HCT116 (cell line): ENCODE measurements around the gene NKPD1. TPM values are rescaled to one million over a fixed set of nuclear protein-coding genes. Genes with fewer than 3 reads are reported as not detected.

Source experiments
- ATAC-seq: fragments of 200-7000 bp; cut with Tn5 transposase; 2 replicates; pipeline ENCODE4 v1.9.1; 2020; ENCODE audit warnings: mild to moderate bottlenecking, moderate library complexity
- BruUV-seq: library from RNA; stranded (reverse); fragments of 400-500 nt; replicated peaks from 2 replicates; lab custom pipeline; 2021; lab: Mats Ljungman, UMichigan
- CTCF ChIA-PET: fragments of 300-600 bp; sonication (Branson Sonifier 250); formaldehyde crosslinking; loops from one replicate; lab custom pipeline; 2021; ENCODE audit warnings: antibody characterized with exemption; lab: Charles Lee
- POLR2A ChIA-PET: fragments of 300-600, 350-600 bp; sonication (Branson Sonifier 250); formaldehyde crosslinking; loops from one replicate; lab custom pipeline; 2021; ENCODE audit warnings: antibody characterized with exemption; lab: Charles Lee
- RAD21 ChIA-PET, 2 experiments: fragments of 300-600 bp; sonication (Branson Sonifier 250); formaldehyde crosslinking; loops; one replicate each; lab custom pipeline; 2023; ENCODE audit warnings: low total read pairs in 2 of 2; ENCODE audit not compliant: uncharacterized antibody in 2 of 2, unreplicated experiment in 2 of 2, low non-redundant PET in 1 of 2; lab: Charles Lee
- DNase-seq: peaks from one replicate; pipeline ENCODE4 v3.0.0-alpha.2; 2010; ENCODE audit warnings: low read depth, low spot score
- H2AFZ ChIP-seq: fragments of 200-600 bp; shearing (Covaris generic), sonication (generic); 2 replicates; pipeline ENCODE4 v1.6.1; 2017; ENCODE audit warnings: low read depth, mixed run types, mixed read lengths, antibody characterized with exemption, low read length; ENCODE audit not compliant: poor library complexity, severe bottlenecking
- H3K27ac ChIP-seq: 2 replicates; pipeline ENCODE4 v1.5.1; 2012; ENCODE audit warnings: low read depth, low read length
- H3K27me3 ChIP-seq: fragments of 200-600 bp; sonication (generic); 2 replicates; pipeline ENCODE4 v1.6.1; 2016; ENCODE audit warnings: mixed run types, low read length, mixed read lengths; ENCODE audit not compliant: insufficient read depth
- H3K36me3 ChIP-seq, 2 experiments: fragments of 200-500 bp in 1 of 2; fragments of 200-600 bp in 1 of 2; sonication (Bioruptor generic) in 1 of 2; sonication (generic) in 1 of 2; 2 replicates each; pipeline versions ENCODE4 v1.5.1 to v1.6.1; 2014 to 2016; ENCODE audit warnings: low read length in 2 of 2, inconsistent platforms in 1 of 2, mixed read lengths in 1 of 2, mixed run types in 1 of 2; ENCODE audit not compliant: insufficient read depth in 2 of 2, control insufficient read depth in 1 of 2
- H3K4me1 ChIP-seq, 2 experiments: fragments of 200-600 bp in 1 of 2; sonication (generic) in 1 of 2; 2 replicates each; pipeline versions ENCODE4 v1.5.1 to v1.6.1; 2012 to 2017; ENCODE audit warnings: low read length in 2 of 2, inconsistent platforms in 1 of 2, mild to moderate bottlenecking in 1 of 2, mixed read lengths in 1 of 2, mixed run types in 1 of 2, moderate library complexity in 1 of 2; ENCODE audit not compliant: insufficient read depth in 2 of 2, control insufficient read depth in 1 of 2
- H3K4me2 ChIP-seq: fragments of 200-600 bp; sonication (generic); 2 replicates; pipeline ENCODE4 v1.6.1; 2017; ENCODE audit warnings: mixed run types, low read length, mixed read lengths
- H3K4me3 ChIP-seq, 2 experiments: fragments of 200-600 bp in 1 of 2; sonication (generic) in 1 of 2; replicated peaks in 1 of 2; 2 replicates each; pipeline ENCODE4 v1.5.1; 2011 to 2016; ENCODE audit warnings: low read length in 2 of 2, control low read depth in 1 of 2, low read depth in 1 of 2, mild to moderate bottlenecking in 1 of 2, mixed read lengths in 1 of 2, mixed run types in 1 of 2
- H3K79me2 ChIP-seq: fragments of 200-600 bp; sonication (generic); 2 replicates; pipeline ENCODE4 v1.6.1; 2017; ENCODE audit warnings: mild to moderate bottlenecking, mixed run types, low read length, moderate library complexity, mixed read lengths; ENCODE audit not compliant: insufficient read depth
- H3K9ac ChIP-seq: fragments of 200-600 bp; sonication (generic); 2 replicates; pipeline ENCODE4 v1.6.1; 2016; ENCODE audit warnings: low read length, mixed read lengths
- H3K9me2 ChIP-seq: fragments of 200-600 bp; sonication (generic), shearing (Covaris generic); 2 replicates; pipeline ENCODE4 v1.6.1; 2017; ENCODE audit warnings: mixed run types, mild to moderate bottlenecking, moderate library complexity; ENCODE audit not compliant: insufficient read depth
- H3K9me3 ChIP-seq, 2 experiments: fragments of 200-500 bp in 1 of 2; fragments of 200-600 bp in 1 of 2; sonication (Bioruptor generic) in 1 of 2; sonication (generic) in 1 of 2; 2 replicates each; pipeline ENCODE4 v1.6.1; 2014 to 2017; ENCODE audit warnings: low read length in 2 of 2, mixed read lengths in 2 of 2, inconsistent platforms in 1 of 2, low read depth in 1 of 2, mild to moderate bottlenecking in 1 of 2, mixed run types in 1 of 2, moderate library complexity in 1 of 2; ENCODE audit not compliant: control insufficient read depth in 1 of 2, insufficient read depth in 1 of 2
- H4K20me1 ChIP-seq: fragments of 200-600 bp; sonication (generic), shearing (Covaris generic); 2 replicates; pipeline ENCODE4 v1.6.1; 2017; ENCODE audit warnings: mixed run types, mild to moderate bottlenecking, moderate library complexity; ENCODE audit not compliant: insufficient read depth
- ATF3 ChIP-seq: IDR thresholded peaks from 2 replicates; pipeline ENCODE4 v1.6.1; 2012
- EZH2phosphoT487 ChIP-seq: fragments of 200-600 bp; IDR thresholded peaks from 2 replicates; pipeline ENCODE4 v1.6.1; 2018; ENCODE audit warnings: antibody characterized with exemption, borderline replicate concordance
- POLR2AphosphoS5 ChIP-seq: IDR thresholded peaks from 2 replicates; pipeline ENCODE4 v1.6.1; 2011; ENCODE audit warnings: mild to moderate bottlenecking, low read depth, low read length, moderate library complexity
- SIN3A ChIP-seq: IDR thresholded peaks from 2 replicates; pipeline ENCODE4 v1.6.1; 2012; ENCODE audit warnings: low read depth
- TCF7L2 ChIP-seq: IDR thresholded peaks from 2 replicates; pipeline ENCODE4 v1.7.0; 2011; ENCODE audit warnings: borderline replicate concordance, inconsistent platforms; ENCODE audit not compliant: insufficient read depth, insufficient read length; ENCODE audit errors: extremely low read depth
- ZBTB33 ChIP-seq: IDR thresholded peaks from 2 replicates; pipeline ENCODE4 v1.6.1; 2011; ENCODE audit warnings: mild to moderate bottlenecking, low read length, moderate library complexity; ENCODE audit not compliant: insufficient replicate concordance; ENCODE audit errors: extremely low read depth
- ZFX ChIP-seq: fragments of 450-650 bp; IDR thresholded peaks from 2 replicates; pipeline ENCODE4 v1.6.1; 2017
- intact Hi-C: fragments of 100-400 bp; cut with micrococcal nuclease; formaldehyde crosslinking; loops from 2 replicates; pipeline ENCODE4 v1.10.0; 2022
- total RNA-seq: library from RNA; stranded (reverse); gene quantifications from one replicate; pipeline ENCODE4 v1.2.1, GENCODE V29; 2021; ENCODE audit not compliant: unreplicated experiment
- TF ChIP-seq, protein P1 (sequence below): IDR thresholded peaks from 2 replicates; pipeline ENCODE4 v1.6.1; 2012; ENCODE audit warnings: low read depth

Gene NKPD1
- total RNA-seq, 1 experiment from 2014 or later: 0.64 TPM

DNA sequence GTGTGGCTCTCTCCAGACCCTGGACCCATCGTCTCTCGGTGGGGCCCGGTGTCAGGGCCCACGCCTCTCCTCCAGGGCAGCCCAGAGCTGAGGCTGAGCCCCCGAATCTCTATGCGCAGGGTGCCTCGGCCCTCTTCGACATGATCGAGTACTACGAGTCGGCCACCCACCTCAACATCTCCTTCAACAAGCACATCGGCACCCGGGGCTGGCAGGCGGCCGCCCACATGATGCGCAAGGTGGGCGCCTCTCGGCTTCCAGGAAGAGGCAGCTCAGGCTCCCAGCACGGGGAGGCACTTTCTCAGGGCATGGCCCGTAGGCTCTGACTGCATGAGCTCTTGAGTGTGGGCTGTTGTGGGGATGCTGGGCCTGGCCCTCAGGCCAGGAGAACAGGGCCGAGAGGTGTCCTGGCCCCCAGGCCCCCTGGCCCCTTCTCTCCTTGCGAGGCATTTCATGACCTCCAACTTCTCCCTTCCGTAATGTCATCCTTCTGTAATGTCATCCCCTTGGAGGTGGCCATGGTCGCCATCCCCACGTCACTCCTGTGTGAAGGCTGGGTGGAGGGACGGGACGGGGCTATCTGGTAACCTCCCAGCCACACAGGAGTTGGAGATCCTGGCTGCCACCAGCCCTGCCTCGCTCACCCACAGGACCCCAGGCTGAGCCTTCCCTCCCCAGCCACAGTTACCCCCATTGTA is 19.4 kb downstream of the NKPD1 start:
- Histone ChIP-seq H3K79me2 (peaks cover 18% of the 10 kb centered on the region; the same call in 1 of the 2 replicates), H3K9ac (no peak overlapping the region), H3K27ac (no peak overlapping the region), H3K9me2 (no peaks in the 10 kb centered on the region), H2AFZ (no peak overlapping the region), H3K4me1 (peaks cover 0 to 3% of the 10 kb centered on the region in 2 experiments; a peak in 2 of 4 replicates), H3K27me3 (no peaks in the 10 kb centered on the region), H3K4me3 (no peak overlapping the region), H3K4me2 (no peak overlapping the region), H3K9me3 (no peaks in the 10 kb centered on the region), H4K20me1 (no peaks in the 10 kb centered on the region), H3K36me3 (no peaks in the 10 kb centered on the region; a peak in 1 of 4 replicates)
- no TSS peak for BruUV-seq
- ChIA-PET RAD21 (no interaction called here), POLR2A (no interaction called here), CTCF (no interaction called here)
- no peak for ATAC-seq
- DNase-seq: no peak
- intact Hi-C loops: no loop called here
- TF ChIP-seq TCF7L2 (no peak), POLR2AphosphoS5 (no peak), SIN3A (no peak), EZH2phosphoT487 (no peak), ZBTB33 (no peak), ZFX (no peak), ATF3 (no peak)
- TF ChIP-seq, protein P1, sequence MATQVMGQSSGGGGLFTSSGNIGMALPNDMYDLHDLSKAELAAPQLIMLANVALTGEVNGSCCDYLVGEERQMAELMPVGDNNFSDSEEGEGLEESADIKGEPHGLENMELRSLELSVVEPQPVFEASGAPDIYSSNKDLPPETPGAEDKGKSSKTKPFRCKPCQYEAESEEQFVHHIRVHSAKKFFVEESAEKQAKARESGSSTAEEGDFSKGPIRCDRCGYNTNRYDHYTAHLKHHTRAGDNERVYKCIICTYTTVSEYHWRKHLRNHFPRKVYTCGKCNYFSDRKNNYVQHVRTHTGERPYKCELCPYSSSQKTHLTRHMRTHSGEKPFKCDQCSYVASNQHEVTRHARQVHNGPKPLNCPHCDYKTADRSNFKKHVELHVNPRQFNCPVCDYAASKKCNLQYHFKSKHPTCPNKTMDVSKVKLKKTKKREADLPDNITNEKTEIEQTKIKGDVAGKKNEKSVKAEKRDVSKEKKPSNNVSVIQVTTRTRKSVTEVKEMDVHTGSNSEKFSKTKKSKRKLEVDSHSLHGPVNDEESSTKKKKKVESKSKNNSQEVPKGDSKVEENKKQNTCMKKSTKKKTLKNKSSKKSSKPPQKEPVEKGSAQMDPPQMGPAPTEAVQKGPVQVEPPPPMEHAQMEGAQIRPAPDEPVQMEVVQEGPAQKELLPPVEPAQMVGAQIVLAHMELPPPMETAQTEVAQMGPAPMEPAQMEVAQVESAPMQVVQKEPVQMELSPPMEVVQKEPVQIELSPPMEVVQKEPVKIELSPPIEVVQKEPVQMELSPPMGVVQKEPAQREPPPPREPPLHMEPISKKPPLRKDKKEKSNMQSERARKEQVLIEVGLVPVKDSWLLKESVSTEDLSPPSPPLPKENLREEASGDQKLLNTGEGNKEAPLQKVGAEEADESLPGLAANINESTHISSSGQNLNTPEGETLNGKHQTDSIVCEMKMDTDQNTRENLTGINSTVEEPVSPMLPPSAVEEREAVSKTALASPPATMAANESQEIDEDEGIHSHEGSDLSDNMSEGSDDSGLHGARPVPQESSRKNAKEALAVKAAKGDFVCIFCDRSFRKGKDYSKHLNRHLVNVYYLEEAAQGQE: no peak
